HepG2 (cell line): ENCODE results near the gene LMAN2. TPM values are rescaled to one million over a fixed set of nuclear protein-coding genes. Genes with fewer than 3 reads are reported as not detected.

Experiments used
- ATAC-seq: fragments of 200-7000 bp; cut with Tn5 transposase; 3 replicates; pipeline ENCODE4 v1.9.1; 2020; ENCODE audit warnings: mild to moderate bottlenecking, moderate library complexity
- BruUV-seq: library from RNA; stranded (reverse); fragments of 400-500 nt; replicated peaks from 2 replicates; lab custom pipeline; 2021; lab: Mats Ljungman, UMichigan
- CTCF ChIA-PET: fragments of 300-600 bp; formaldehyde crosslinking; extraction: SDS; loops from one replicate; lab custom pipeline; 2021; ENCODE audit warnings: low total read pairs, inconsistent platforms, low intra/inter-chr PET ratio; lab: Yijun Ruan, JAX
- POLR2A ChIA-PET: fragments of 350-600 bp; sonication (Branson Sonifier 250); formaldehyde crosslinking; loops from one replicate; lab custom pipeline; 2020; ENCODE audit warnings: antibody characterized with exemption, inconsistent platforms; lab: Yijun Ruan, JAX
- DNase-seq: peaks from one replicate; pipeline ENCODE4 v3.0.0-alpha.2; 2015; ENCODE audit warnings: low spot score
- FAIRE-seq: peaks from 3 replicates; lab custom pipeline; 2011; peaks lifted over from hg19 to GRCh38; lab: Jason Lieb, UNC
- H2AFZ ChIP-seq: one replicate; pipeline ENCODE4 v1.6.1; 2011; ENCODE audit warnings: low read length, inconsistent platforms
- H3K27ac ChIP-seq: fragments of 300-600 bp; 3 replicates; pipeline ENCODE4 v1.8.0; 2011; ENCODE audit warnings: mixed run types, mild to moderate bottlenecking, mixed read lengths, low read length, inconsistent platforms; ENCODE audit not compliant: insufficient read depth; ENCODE audit errors: extremely low read length
- H3K27me3 ChIP-seq, 2 experiments: fragments of 200-600 bp in 1 of 2; 2 replicates in 1 of 2; 3 replicates in 1 of 2; pipeline versions ENCODE4 v1.6.0 to v1.8.0; 2011; ENCODE audit warnings: low read length in 2 of 2, mild to moderate bottlenecking in 2 of 2, moderate library complexity in 2 of 2, inconsistent platforms in 1 of 2; ENCODE audit not compliant: insufficient read depth in 2 of 2, control insufficient read depth in 1 of 2
- H3K36me3 ChIP-seq, 2 experiments: fragments of 200-600 bp in 1 of 2; replicated peaks in 1 of 2; 2 replicates in 1 of 2; 3 replicates in 1 of 2; pipeline versions ENCODE4 v1.5.1 to v1.8.0; 2011; ENCODE audit warnings: low read length in 2 of 2, inconsistent platforms in 1 of 2; ENCODE audit not compliant: insufficient read depth in 2 of 2, control insufficient read depth in 1 of 2
- H3K4me1 ChIP-seq: 2 replicates; pipeline ENCODE4 v1.5.1; 2012; ENCODE audit warnings: low read length, inconsistent platforms; ENCODE audit not compliant: insufficient read depth
- H3K4me2 ChIP-seq: 2 replicates; pipeline ENCODE4 v1.6.0; 2011; ENCODE audit warnings: low read depth, low read length, inconsistent platforms
- H3K4me3 ChIP-seq, 3 experiments: fragments of 200-600 bp in 1 of 3; sonication (generic), shearing (Covaris generic) in 1 of 3; replicated peaks in 1 of 3; 2 replicates each; pipeline ENCODE4 v1.5.1; 2011 to 2016; ENCODE audit warnings: low read length in 3 of 3, inconsistent platforms in 2 of 3, low read depth in 2 of 3, mild to moderate bottlenecking in 2 of 3, control low read depth in 1 of 3, mixed read lengths in 1 of 3; ENCODE audit not compliant: insufficient read depth in 1 of 3
- H3K79me2 ChIP-seq: one replicate; pipeline ENCODE4 v1.6.1; 2011; ENCODE audit warnings: low read length, inconsistent platforms; ENCODE audit not compliant: insufficient read depth
- H3K9ac ChIP-seq: 2 replicates; pipeline ENCODE4 v1.6.0; 2011; ENCODE audit warnings: mild to moderate bottlenecking, low read depth, low read length, inconsistent platforms; ENCODE audit not compliant: insufficient read depth
- H3K9me3 ChIP-seq: 2 replicates; pipeline ENCODE4 v1.5.1; 2012; ENCODE audit warnings: mild to moderate bottlenecking, low read length
- H4K20me1 ChIP-seq: 2 replicates; pipeline ENCODE4 v1.6.0; 2011; ENCODE audit warnings: inconsistent platforms, mild to moderate bottlenecking, low read length, moderate library complexity; ENCODE audit not compliant: insufficient read depth
- KLF12 ChIP-seq: sonication (generic); formaldehyde crosslinking; IDR thresholded peaks from 2 replicates; pipeline ENCODE4 v1.4.0; 2020; ENCODE audit warnings: missing genetic modification reagents, borderline replicate concordance
- ZNF256 ChIP-seq: sonication (generic); formaldehyde crosslinking; conservative IDR thresholded peaks from 2 replicates; pipeline ENCODE4 v1.4.0; 2020; ENCODE audit warnings: missing genetic modification reagents
- WGBS: methylation state at CpG from one replicate; pipeline ENCODE4 v1.1.6; 2017; ENCODE audit warnings: low lambda C conversion rate; 5-methylcytosine and 5-hydroxymethylcytosine counted together
- in situ Hi-C: cut with HindIII; loops from 2 replicates; pipeline ENCODE4 v1.10.0; 2017; ENCODE audit warnings: low pct_unique_long_range_greater_than_20kb; ENCODE audit not compliant: extremely low pct_ligation_motif_present
- intact Hi-C: fragments of 100-400 bp; cut with micrococcal nuclease; formaldehyde crosslinking; loops from one replicate; pipeline ENCODE4 v1.10.0; 2022; ENCODE audit not compliant: unreplicated experiment
- polyA plus RNA-seq, 8 experiments: library from polyadenylated mRNA; depleted of rRNA in 3 of 8; stranded (reverse) in 7 of 8; unstranded in 1 of 8; fragments of >200 nt; fragmentation: Illumina TruSeq in 4 of 8; extraction: Trizol in 4 of 8; gene quantifications; 2 replicates each; pipeline versions ENCODE4 v1.2.1 to v1.2.3, GENCODE V29; 2011 to 2016; ENCODE audit warnings: low read depth in 4 of 8, missing spikeins in 1 of 8, mixed read lengths in 1 of 8; ENCODE audit not compliant: insufficient read depth in 1 of 8
- total RNA-seq, 5 experiments: library from RNA; depleted of rRNA; stranded (reverse); fragments of >200 nt; fragmentation: Illumina TruSeq; extraction: Trizol; gene quantifications; 2 replicates each; pipeline ENCODE4 v1.2.3, GENCODE V29; 2016; ENCODE audit warnings: low read depth in 1 of 5

Gene LMAN2
- total and polyA plus RNA-seq, 2 of the 13 experiments (the other 11 are each of a cell fraction or from before 2014, with no cell fraction given), result 191 to 197 TPM

- peaks cover 6% of the 10 kb centered on the region; the same call in 1 of the 2 replicates for H3K4me1 ChIP-seq
- no peaks in the 10 kb centered on the region for H3K36me3 ChIP-seq
- ATAC-seq (no peak), FAIRE-seq (no peak), DNase-seq (no peak)
- in situ Hi-C loops, result no loop called here
- H3K4me3 ChIP-seq, result no peak overlapping the region
- TF ChIP-seq KLF12, result no peak
- no peaks in the 10 kb centered on the region for H3K9me3 ChIP-seq
- H3K27ac ChIP-seq, result no peak overlapping the region
- ChIA-PET CTCF (no interaction called here), POLR2A (no interaction called here)
- no peaks in the 10 kb centered on the region for H3K79me2 ChIP-seq
- intact Hi-C loops, result no loop called here
- no peak overlapping the region for H3K9ac ChIP-seq
- peaks cover 1 to 10% of the 10 kb centered on the region in 2 experiments; a peak in 2 of 5 replicates for H3K27me3 ChIP-seq
- no TSS peak for BruUV-seq
- H2AFZ ChIP-seq, result no peak overlapping the region
- WGBS, result 60% methylated on average over 2 of the region's 3 CpGs
- H3K4me2 ChIP-seq, result no peak overlapping the region
- no peaks in the 10 kb centered on the region for H4K20me1 ChIP-seq
Observed at GRCh38 chr5:177294632-177295031, 56.8 kb downstream of the LMAN2 start.

- H3K4me2 ChIP-seq, result no peak overlapping the region
- WGBS, result 65% methylated on average over 4 of the region's 12 CpGs
- FAIRE-seq (no peak), ATAC-seq (no peak; the same call in 1 of the 3 replicates), DNase-seq (no peak)
- H2AFZ ChIP-seq, result no peak overlapping the region
- BruUV-seq, result no TSS peak
- no peak overlapping the region for H3K9ac ChIP-seq
- no peaks in the 10 kb centered on the region for H3K79me2 ChIP-seq
- no peak for TF ChIP-seq ZNF256
- no peak overlapping the region for H3K4me3 ChIP-seq
- ChIA-PET POLR2A (no interaction called here), CTCF (no interaction called here)
- in situ Hi-C loops, result no loop called here
- no peaks in the 10 kb centered on the region for H4K20me1 ChIP-seq
- H3K27ac ChIP-seq, result no peak overlapping the region
- intact Hi-C loops, result no loop called here
- peaks cover 6% of the 10 kb centered on the region; the same call in 1 of the 2 replicates for H3K4me1 ChIP-seq
- H3K9me3 ChIP-seq, result no peaks in the 10 kb centered on the region
- H3K27me3 ChIP-seq, result peaks cover 1 to 10% of the 10 kb centered on the region in 2 experiments; a peak in 2 of 5 replicates
- H3K36me3 ChIP-seq, result no peaks in the 10 kb centered on the region
Observed at GRCh38 chr5:177293819-177294581, 57.5 kb downstream of the LMAN2 start.
